Fibroblast of lung (primary cell): Measurements from ENCODE around the gene APH1B.

Source experiments
- CTCF ChIP-seq, 2 donors: IDR thresholded peaks in 1 of 2; conservative IDR thresholded peaks in 1 of 2; 1 replicate in 1 of 2; 2 replicates in 1 of 2; pipeline ENCODE4 v1.5.1; 2011 to 2012; ENCODE audit warnings: low read length in 2 of 2, control low read depth in 1 of 2, inconsistent platforms in 1 of 2, low read depth in 1 of 2, mild to moderate bottlenecking in 1 of 2
- EZH2 ChIP-seq: IDR thresholded peaks from 2 replicates; pipeline ENCODE4 v1.5.1; 2012; ENCODE audit warnings: low read length, control low read depth, mild to moderate bottlenecking; ENCODE audit errors: missing control alignments

- TF ChIP-seq CTCF (conservative IDR thresholded peaks at IDR 0.05 in 1 of 2, IDR thresholded peaks at IDR 0.05 in 1 of 2; ENCODE audit: low read depth in 1 of 2, low read length in 2 of 2), result no peak
- TF ChIP-seq EZH2, result no peak
Observed at GRCh38 chr15:63331456-63331855, 54.1 kb downstream of the APH1B start.
